Testis (tissue), 3 donors: ENCODE results near the gene TSPAN14. TPM values are rescaled to one million over a fixed set of nuclear protein-coding genes. Genes with fewer than 3 reads are reported as not detected.

Experiments used
- DNase-seq: peaks from one replicate; pipeline ENCODE4 v3.0.0-alpha.2; 2019
- H3K27ac ChIP-seq, 2 donors: fragments of 200-600 bp; sonication (generic); one replicate each; pipeline ENCODE4 v1.5.1; 2019
- H3K27me3 ChIP-seq: fragments of 200-600 bp; sonication (generic); one replicate; pipeline ENCODE4 v1.5.1; 2019
- H3K36me3 ChIP-seq: fragments of 200-600 bp; sonication (generic); one replicate; pipeline ENCODE4 v1.5.1; 2017; ENCODE audit warnings: low read depth; ENCODE audit errors: missing control alignments
- H3K4me1 ChIP-seq: fragments of 200-600 bp; sonication (generic); one replicate; pipeline ENCODE4 v1.5.1; 2019
- H3K4me3 ChIP-seq, 2 donors: fragments of 200-600 bp; sonication (generic); one replicate each; pipeline ENCODE4 v1.5.1; 2017 to 2019
- H3K9me3 ChIP-seq: fragments of 200-600 bp; sonication (generic); one replicate; pipeline ENCODE4 v1.5.1; 2017
- POLR2A ChIP-seq: fragments of 450-650 bp; IDR thresholded peaks from one replicate; pipeline ENCODE4 v1.6.1; 2017; ENCODE audit warnings: antibody characterized with exemption, mild to moderate bottlenecking, moderate library complexity
- WGBS, 2 donors: methylation state at CpG; one replicate each; pipeline ENCODE4 v1.1.5; 2018; 5-methylcytosine and 5-hydroxymethylcytosine counted together
- intact Hi-C: fragments of 100-400 bp; cut with DNase I; formaldehyde crosslinking; loops from one replicate; pipeline ENCODE4 v1.15.1; 2023; ENCODE audit warnings: low total_unique reads
- polyA plus RNA-seq: library from polyadenylated mRNA; stranded (reverse); fragments of 350-450 nt; fragmentation: Illumina TruSeq; extraction: RNeasy Lipid Tissue Mini Kit (QIAGEN cat#74804); gene quantifications from one replicate; pipeline ENCODE4 v1.2.3, GENCODE V29; 2014; ENCODE audit warnings: low read depth, low replicate concordance; ENCODE audit not compliant: insufficient read depth
- total RNA-seq, 2 donors: library from RNA; depleted of rRNA; stranded (reverse); fragments of >200 nt; gene quantifications; one replicate each; pipeline ENCODE4 v1.2.3, GENCODE V29; 2016
- TF ChIP-seq, protein P1 (sequence below), 3 experiments: fragments of 450-650 bp in 2 of 3; fragments of 200-600 bp in 1 of 3; sonication (generic) in 1 of 3; IDR thresholded peaks; one replicate each; pipeline ENCODE4 v1.5.1; 2016 to 2019; ENCODE audit warnings: antibody characterized with exemption in 3 of 3, mild to moderate bottlenecking in 2 of 3, moderate library complexity in 1 of 3

Gene TSPAN14
- total and polyA plus RNA-seq, 3 donors from 2014 or later = 59.1 to 64.6 (median 61.4) TPM

DNA sequence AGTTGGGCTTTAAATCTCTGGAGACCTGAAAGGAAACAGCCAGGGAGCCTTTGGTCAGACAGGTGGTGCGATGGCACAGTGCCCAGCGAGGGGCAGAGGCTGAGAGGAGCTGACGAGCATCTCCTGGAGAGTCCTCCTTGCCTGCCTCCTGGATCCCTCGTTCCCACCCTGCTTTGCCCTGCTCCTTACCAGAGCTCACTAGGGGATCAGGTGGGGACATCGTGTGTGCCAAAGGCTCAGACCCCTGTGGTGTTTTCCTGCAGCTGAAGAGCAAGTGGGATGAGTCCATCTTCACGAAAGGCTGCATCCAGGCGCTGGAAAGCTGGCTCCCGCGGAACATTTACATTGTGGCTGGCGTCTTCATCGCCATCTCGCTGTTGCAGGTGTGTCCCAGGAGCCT is 61.8 kb downstream of the TSPAN14 start:
- Histone ChIP-seq H3K27me3 (no peaks in the 10 kb centered on the region), H3K36me3 (no peaks in the 10 kb centered on the region), H3K27ac (no peak overlapping the region), H3K9me3 (no peaks in the 10 kb centered on the region), H3K4me3 (no peak overlapping the region), H3K4me1 (no peaks in the 10 kb centered on the region)
- no peak for DNase-seq
- intact Hi-C loops = no loop called here
- TF ChIP-seq, protein P1, sequence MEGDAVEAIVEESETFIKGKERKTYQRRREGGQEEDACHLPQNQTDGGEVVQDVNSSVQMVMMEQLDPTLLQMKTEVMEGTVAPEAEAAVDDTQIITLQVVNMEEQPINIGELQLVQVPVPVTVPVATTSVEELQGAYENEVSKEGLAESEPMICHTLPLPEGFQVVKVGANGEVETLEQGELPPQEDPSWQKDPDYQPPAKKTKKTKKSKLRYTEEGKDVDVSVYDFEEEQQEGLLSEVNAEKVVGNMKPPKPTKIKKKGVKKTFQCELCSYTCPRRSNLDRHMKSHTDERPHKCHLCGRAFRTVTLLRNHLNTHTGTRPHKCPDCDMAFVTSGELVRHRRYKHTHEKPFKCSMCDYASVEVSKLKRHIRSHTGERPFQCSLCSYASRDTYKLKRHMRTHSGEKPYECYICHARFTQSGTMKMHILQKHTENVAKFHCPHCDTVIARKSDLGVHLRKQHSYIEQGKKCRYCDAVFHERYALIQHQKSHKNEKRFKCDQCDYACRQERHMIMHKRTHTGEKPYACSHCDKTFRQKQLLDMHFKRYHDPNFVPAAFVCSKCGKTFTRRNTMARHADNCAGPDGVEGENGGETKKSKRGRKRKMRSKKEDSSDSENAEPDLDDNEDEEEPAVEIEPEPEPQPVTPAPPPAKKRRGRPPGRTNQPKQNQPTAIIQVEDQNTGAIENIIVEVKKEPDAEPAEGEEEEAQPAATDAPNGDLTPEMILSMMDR (IDR thresholded peaks at IDR 0.05) = no peak
- no peak for TF ChIP-seq POLR2A
- 88 to 92% methylated on average over 12 of the region's 12 CpGs for WGBS, 2 donors

DNA sequence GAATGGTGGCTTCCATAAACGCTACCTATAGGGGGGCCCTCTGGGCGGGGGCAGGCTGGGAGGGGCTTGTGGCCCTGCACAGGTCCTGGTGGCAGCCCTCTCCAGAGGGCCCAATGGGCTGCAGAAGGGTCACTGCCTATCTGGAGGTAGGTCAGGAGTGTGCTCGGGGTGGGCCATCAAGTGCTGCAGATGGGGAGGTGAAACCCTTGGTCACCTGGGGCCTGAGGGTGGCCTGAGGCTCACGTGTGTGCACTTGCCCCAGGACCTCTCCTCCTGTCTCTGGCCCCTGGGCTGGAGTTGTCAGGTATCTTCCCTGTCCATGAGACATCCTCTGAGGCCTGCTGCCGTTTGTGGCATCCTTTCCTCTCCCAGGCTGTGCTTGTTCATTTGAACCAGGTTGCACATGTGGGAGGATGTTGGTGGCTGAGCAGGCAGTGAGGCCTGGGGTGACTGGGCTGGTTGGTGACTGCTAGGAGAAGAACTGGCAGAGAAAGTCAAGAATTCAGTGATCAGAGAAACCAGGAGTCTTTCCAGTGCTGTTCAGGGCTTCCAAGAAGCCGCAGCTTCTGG is 62.5 kb downstream of the TSPAN14 start:
- Histone ChIP-seq H3K4me3 (no peak overlapping the region), H3K36me3 (no peaks in the 10 kb centered on the region), H3K27ac (no peak overlapping the region), H3K9me3 (no peaks in the 10 kb centered on the region), H3K4me1 (no peaks in the 10 kb centered on the region), H3K27me3 (no peaks in the 10 kb centered on the region)
- 86 to 91% methylated on average over 6 of the region's 6 CpGs for WGBS, 2 donors
- intact Hi-C loops = no loop called here
- no peak for DNase-seq
- TF ChIP-seq, protein P1 (IDR thresholded peaks at IDR 0.05) = no peak
- no peak for TF ChIP-seq POLR2A

DNA sequence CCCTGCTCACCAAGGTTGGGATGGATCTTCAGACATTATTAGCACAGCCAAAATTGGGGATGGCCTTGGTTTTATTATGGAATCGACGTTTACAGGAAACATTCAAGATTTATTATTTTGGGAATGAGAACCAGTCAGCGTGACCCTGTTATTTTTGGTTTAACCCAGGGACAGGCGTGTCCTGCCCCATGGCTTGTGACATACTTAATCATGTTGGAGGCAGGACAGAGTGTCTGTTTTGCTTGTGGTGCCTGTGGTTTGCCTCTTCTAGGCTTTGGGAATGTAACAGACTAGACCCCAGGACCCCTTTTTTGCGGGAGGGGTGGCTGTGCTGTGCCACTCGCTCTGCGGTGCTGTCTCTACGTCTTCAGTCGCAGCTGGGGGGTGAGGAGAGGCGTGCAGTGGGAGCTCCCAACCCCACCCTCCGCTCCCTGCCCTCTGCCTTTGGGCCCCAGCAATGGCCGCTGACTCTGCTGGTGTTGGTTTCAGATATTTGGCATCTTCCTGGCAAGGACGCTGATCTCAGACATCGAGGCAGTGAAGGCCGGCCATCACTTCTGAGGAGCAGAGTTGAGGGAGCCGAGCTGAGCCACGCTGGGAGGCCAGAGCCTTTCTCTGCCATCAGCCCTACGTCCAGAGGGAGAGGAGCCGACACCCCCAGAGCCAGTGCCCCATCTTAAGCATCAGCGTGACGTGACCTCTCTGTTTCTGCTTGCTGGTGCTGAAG is 63.5 kb downstream of the TSPAN14 start:
- TF ChIP-seq, protein P1 (IDR thresholded peaks at IDR 0.05) = no peak
- TF ChIP-seq POLR2A = no peak
- DNase-seq = no peak
- Histone ChIP-seq H3K4me3 (no peak overlapping the region), H3K36me3 (no peaks in the 10 kb centered on the region), H3K4me1 (no peaks in the 10 kb centered on the region), H3K27ac (no peak overlapping the region), H3K27me3 (no peaks in the 10 kb centered on the region), H3K9me3 (no peaks in the 10 kb centered on the region)
- intact Hi-C loops = no loop called here
- WGBS, 2 donors = 82 to 85% methylated on average over 9 to 21 of the region's 21 CpGs

DNA sequence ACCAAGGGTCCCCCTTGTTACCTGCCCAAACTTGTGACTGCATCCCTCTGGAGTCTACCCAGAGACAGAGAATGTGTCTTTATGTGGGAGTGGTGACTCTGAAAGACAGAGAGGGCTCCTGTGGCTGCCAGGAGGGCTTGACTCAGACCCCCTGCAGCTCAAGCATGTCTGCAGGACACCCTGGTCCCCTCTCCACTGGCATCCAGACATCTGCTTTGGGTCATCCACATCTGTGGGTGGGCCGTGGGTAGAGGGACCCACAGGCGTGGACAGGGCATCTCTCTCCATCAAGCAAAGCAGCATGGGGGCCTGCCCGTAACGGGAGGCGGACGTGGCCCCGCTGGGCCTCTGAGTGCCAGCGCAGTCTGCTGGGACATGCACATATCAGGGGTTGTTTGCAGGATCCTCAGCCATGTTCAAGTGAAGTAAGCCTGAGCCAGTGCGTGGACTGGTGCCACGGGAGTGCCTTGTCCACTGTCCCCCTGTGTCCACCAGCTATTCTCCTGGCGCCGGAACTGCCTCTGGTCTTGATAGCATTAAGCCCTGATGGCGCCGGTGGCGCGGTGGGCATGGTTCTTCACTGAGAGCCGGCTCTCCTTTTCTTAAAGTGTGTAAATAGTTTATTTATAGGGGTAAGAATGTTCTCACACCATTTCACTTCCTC is 64.2 kb downstream of the TSPAN14 start:
- no peaks in the 10 kb centered on the region for H3K4me1 ChIP-seq
- H3K4me3 ChIP-seq = no peak overlapping the region
- H3K9me3 ChIP-seq = no peaks in the 10 kb centered on the region
- H3K36me3 ChIP-seq = no peaks in the 10 kb centered on the region
- H3K27me3 ChIP-seq = no peaks in the 10 kb centered on the region
- DNase-seq = no peak
- intact Hi-C loops = no loop called here
- H3K27ac ChIP-seq = no peak overlapping the region
- 90 to 94% methylated on average over 7 to 17 of the region's 17 CpGs for WGBS, 2 donors
- TF ChIP-seq, protein P1 (IDR thresholded peaks at IDR 0.05) = no peak
- no peak for TF ChIP-seq POLR2A
